Mesenchymal stem cell (in vitro differentiated cells and primary cell): ENCODE data around the gene LMF1.
A peak's percentile ranks its signal among the peaks of the same experiment; 100 is the strongest.

Source experiments
- DNase-seq: peaks from one replicate; pipeline ENCODE4 v3.0.0-alpha.2; 2013
- H2AFZ ChIP-seq: one replicate; pipeline ENCODE4 v1.6.1; 2013; ENCODE audit warnings: low read depth, mild to moderate bottlenecking, control low read depth, inconsistent platforms, low read length, moderate library complexity
- H2AK5ac ChIP-seq: 2 replicates; pipeline ENCODE4 v1.6.1; 2013; ENCODE audit warnings: low read length, moderate library complexity, mild to moderate bottlenecking, inconsistent platforms; ENCODE audit not compliant: severe bottlenecking
- H2BK120ac ChIP-seq: one replicate; pipeline ENCODE4 v1.6.1; 2013; ENCODE audit warnings: low read depth, mild to moderate bottlenecking, inconsistent platforms, low read length, moderate library complexity
- H2BK12ac ChIP-seq, 2 experiments: one replicate each; pipeline ENCODE4 v1.6.1; 2013; ENCODE audit warnings: inconsistent platforms in 2 of 2, low read length in 2 of 2, mild to moderate bottlenecking in 2 of 2, moderate library complexity in 2 of 2, control low read depth in 1 of 2
- H2BK15ac ChIP-seq: one replicate; pipeline ENCODE4 v1.6.1; 2013; ENCODE audit warnings: mild to moderate bottlenecking, low read depth, inconsistent platforms; ENCODE audit not compliant: poor library complexity, severe bottlenecking
- H2BK5ac ChIP-seq: 2 replicates; pipeline ENCODE4 v1.6.1; 2013; ENCODE audit warnings: low read depth, mild to moderate bottlenecking, low read length, control low read depth, inconsistent platforms; ENCODE audit not compliant: poor library complexity, severe bottlenecking
- H3K14ac ChIP-seq, 2 experiments: one replicate each; pipeline ENCODE4 v1.6.1; 2013; ENCODE audit warnings: inconsistent platforms in 2 of 2, low read length in 2 of 2, control low read depth in 1 of 2, mild to moderate bottlenecking in 1 of 2, moderate library complexity in 1 of 2
- H3K18ac ChIP-seq, 2 experiments: one replicate each; pipeline ENCODE4 v1.6.1; 2013; ENCODE audit warnings: inconsistent platforms in 2 of 2, low read length in 2 of 2, control low read depth in 1 of 2, low read depth in 1 of 2, mild to moderate bottlenecking in 1 of 2
- H3K23ac ChIP-seq, 2 experiments: one replicate each; pipeline ENCODE4 v1.6.1; 2013; ENCODE audit warnings: inconsistent platforms in 2 of 2, low read length in 2 of 2, mild to moderate bottlenecking in 2 of 2, moderate library complexity in 2 of 2, control low read depth in 1 of 2
- H3K27ac ChIP-seq: 2 replicates; pipeline ENCODE4 v1.5.1; 2013; ENCODE audit warnings: mild to moderate bottlenecking, moderate library complexity, low read length, control low read depth, inconsistent platforms; ENCODE audit not compliant: poor library complexity, severe bottlenecking
- H3K27me3 ChIP-seq, 2 experiments: 2 replicates each; pipeline versions ENCODE4 v1.6.1 to v1.7.0; 2013; ENCODE audit warnings: low read length in 2 of 2, mild to moderate bottlenecking in 2 of 2, moderate library complexity in 2 of 2, control low read depth in 1 of 2, inconsistent platforms in 1 of 2; ENCODE audit not compliant: control insufficient read depth in 1 of 2, insufficient read depth in 1 of 2
- H3K36me3 ChIP-seq, 2 experiments: 2 replicates each; pipeline versions ENCODE4 v1.6.1 to v1.7.0; 2013; ENCODE audit warnings: low read length in 2 of 2, control low read depth in 1 of 2, inconsistent platforms in 1 of 2, low read depth in 1 of 2, mild to moderate bottlenecking in 1 of 2; ENCODE audit not compliant: insufficient read depth in 2 of 2, control insufficient read depth in 1 of 2
- H3K4ac ChIP-seq, 2 experiments: one replicate each; pipeline ENCODE4 v1.6.1; 2013; ENCODE audit warnings: inconsistent platforms in 2 of 2, low read length in 2 of 2, mild to moderate bottlenecking in 2 of 2, moderate library complexity in 2 of 2, control low read depth in 1 of 2, low read depth in 1 of 2
- H3K4me1 ChIP-seq: 2 replicates; pipeline ENCODE4 v1.6.1; 2013; ENCODE audit warnings: low read depth, low read length, control low read depth; ENCODE audit not compliant: control insufficient read depth, insufficient read depth
- H3K4me2 ChIP-seq: 2 replicates; pipeline ENCODE4 v1.6.1; 2013; ENCODE audit warnings: low read length, mild to moderate bottlenecking, inconsistent platforms; ENCODE audit not compliant: poor library complexity, severe bottlenecking
- H3K4me3 ChIP-seq, 2 experiments: 2 replicates each; pipeline versions ENCODE4 v1.5.1 to v1.7.0; 2013; ENCODE audit warnings: low read length in 2 of 2, mild to moderate bottlenecking in 2 of 2, control low read depth in 1 of 2, low read depth in 1 of 2; ENCODE audit not compliant: insufficient read depth in 1 of 2
- H3K79me1 ChIP-seq: replicated peaks from 2 replicates; pipeline ENCODE4 v1.6.1; 2013; ENCODE audit warnings: mild to moderate bottlenecking, control low read depth, low read length, inconsistent platforms; ENCODE audit not compliant: poor library complexity, severe bottlenecking
- H3K9ac ChIP-seq: 2 replicates; pipeline ENCODE4 v1.7.0; 2013; ENCODE audit warnings: mild to moderate bottlenecking, low read length, moderate library complexity
- H3K9me3 ChIP-seq: 2 replicates; pipeline ENCODE4 v1.7.0; 2013; ENCODE audit warnings: mild to moderate bottlenecking, low read length; ENCODE audit not compliant: control insufficient read depth
- H4K8ac ChIP-seq: one replicate; pipeline ENCODE4 v1.6.1; 2013; ENCODE audit warnings: inconsistent platforms, mild to moderate bottlenecking, low read length, moderate library complexity
- H4K91ac ChIP-seq: one replicate; pipeline ENCODE4 v1.6.1; 2013; ENCODE audit warnings: mild to moderate bottlenecking, low read length, inconsistent platforms
- WGBS: methylation state at CpG from one replicate; pipeline ENCODE4 v1.1.7; 2013; ENCODE audit warnings: mixed read lengths; 5-methylcytosine and 5-hydroxymethylcytosine counted together

The LMF1 gene

DNA sequence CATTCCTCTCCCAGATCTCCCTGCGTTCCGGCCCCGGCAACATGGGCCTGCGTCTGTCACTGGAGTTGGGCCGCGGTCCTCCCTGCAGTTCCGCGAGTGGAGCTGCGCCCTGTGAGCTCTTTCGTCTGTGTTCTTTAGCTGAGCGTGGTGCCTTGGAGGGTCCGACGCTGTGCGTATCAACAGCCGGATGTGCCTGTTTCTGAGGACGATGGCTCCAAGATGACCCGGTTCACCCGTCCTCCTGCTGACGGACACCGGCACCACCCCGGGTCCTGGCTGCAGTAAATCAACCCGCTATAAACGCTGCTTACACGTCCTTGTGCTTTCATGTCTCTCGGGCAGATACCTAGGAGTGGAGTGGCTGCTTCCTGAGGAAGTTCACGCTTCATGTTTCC, 125.4 kb downstream of the LMF1 start:
- Histone ChIP-seq H2BK12ac (no peak overlapping the region), H4K8ac (no peak overlapping the region), H2BK5ac (no peak overlapping the region), H2AK5ac (no peak overlapping the region), H4K91ac (no peak overlapping the region), H3K4ac (no peak overlapping the region), H3K36me3 (no peaks in the 10 kb centered on the region), H2BK120ac (no peak overlapping the region), H3K9ac (no peak overlapping the region), H3K23ac (no peak overlapping the region), H3K9me3 (peaks cover 7% of the 10 kb centered on the region), H3K79me1 (no peaks in the 10 kb centered on the region), H2AFZ (no peak overlapping the region), H3K18ac (no peak overlapping the region), H3K14ac (no peak overlapping the region), H3K4me3 (no peak overlapping the region), H2BK15ac (no peak overlapping the region), H3K27ac (no peak overlapping the region), H3K4me1 (no peaks in the 10 kb centered on the region), H3K4me2 (no peak overlapping the region), H3K27me3 (peaks cover 0 to 30% of the 10 kb centered on the region in 2 experiments)
- WGBS: 79% methylated on average over 26 of the region's 26 CpGs
- DNase-seq: no peak

DNA sequence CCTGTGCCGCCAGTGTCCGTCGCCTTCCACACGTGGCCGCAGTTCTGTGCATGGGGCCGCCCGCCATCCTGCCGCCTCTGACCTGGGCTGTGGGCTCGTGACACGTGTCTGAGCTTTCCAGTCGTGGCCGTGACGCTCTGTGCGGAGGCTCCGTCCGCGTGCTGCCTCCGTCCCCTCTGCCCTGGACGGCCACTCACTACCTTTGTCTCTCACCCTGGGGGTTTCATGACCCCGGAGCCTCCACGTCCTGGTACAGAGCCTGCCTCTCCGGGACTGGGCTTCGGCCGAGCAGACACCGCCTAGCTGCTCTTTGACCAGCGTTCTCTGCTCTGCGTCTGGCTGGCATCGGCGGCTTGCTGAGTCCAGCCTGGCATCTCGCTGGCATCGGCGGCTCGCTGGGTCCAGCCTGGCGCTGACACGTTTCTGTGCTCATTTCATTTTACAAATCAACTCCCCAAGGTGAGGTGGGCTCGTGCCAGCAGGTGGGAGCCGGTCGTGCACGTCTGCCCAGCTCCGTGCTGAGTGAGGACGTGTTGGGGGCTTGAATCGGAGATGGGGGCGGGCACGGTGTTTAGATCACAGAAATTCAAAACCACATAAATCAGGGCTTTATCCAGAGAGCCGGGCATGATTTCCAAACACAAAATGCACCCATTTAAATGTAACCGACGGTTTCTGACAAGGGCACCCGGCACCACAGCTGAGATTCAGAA, 126.0 kb downstream of the LMF1 start:
- Histone ChIP-seq H3K14ac (no peak overlapping the region), H2AK5ac (no peak overlapping the region), H3K27ac (no peak overlapping the region), H3K27me3 (peaks cover 0 to 30% of the 10 kb centered on the region in 2 experiments), H3K79me1 (no peaks in the 10 kb centered on the region), H2BK5ac (no peak overlapping the region), H3K4me1 (no peaks in the 10 kb centered on the region), H2AFZ (no peak overlapping the region), H3K23ac (no peak overlapping the region), H3K9ac (no peak overlapping the region), H3K9me3 (peaks cover 2% of the 10 kb centered on the region), H3K36me3 (no peaks in the 10 kb centered on the region), H2BK15ac (no peak overlapping the region), H3K4ac (no peak overlapping the region), H4K8ac (no peak overlapping the region), H4K91ac (no peak overlapping the region), H3K18ac (no peak overlapping the region), H2BK120ac (no peak overlapping the region), H2BK12ac (no peak overlapping the region), H3K4me3 (no peak overlapping the region), H3K4me2 (no peak overlapping the region)
- no peak for DNase-seq
- 94% methylated on average over 48 of the region's 48 CpGs for WGBS

GRCh38 chr16:843771-844170, 127.0 kb downstream of the LMF1 start:
- Histone ChIP-seq H3K23ac (no peak overlapping the region), H2BK12ac (no peak overlapping the region), H3K4me3 (no peak overlapping the region), H3K4me2 (no peak overlapping the region), H3K27ac (no peak overlapping the region), H4K91ac (no peak overlapping the region), H2BK15ac (no peak overlapping the region), H2BK120ac (no peak overlapping the region), H3K9ac (no peak overlapping the region), H4K8ac (no peak overlapping the region), H3K4ac (no peak overlapping the region), H3K79me1 (no peaks in the 10 kb centered on the region), H3K27me3 (peaks cover 0 to 30% of the 10 kb centered on the region in 2 experiments), H3K36me3 (no peaks in the 10 kb centered on the region), H3K14ac (no peak overlapping the region), H2BK5ac (no peak overlapping the region), H3K9me3 (no peaks in the 10 kb centered on the region), H3K4me1 (peaks cover 1% of the 10 kb centered on the region), H3K18ac (no peak overlapping the region), H2AK5ac (no peak overlapping the region), H2AFZ (no peak overlapping the region)
- 94% methylated on average over 20 of the region's 20 CpGs for WGBS
- DNase-seq: no peak

- WGBS: 82% methylated on average over 33 of the region's 33 CpGs
- no peak overlapping the region for H4K91ac ChIP-seq
- no peak for DNase-seq
- H3K27ac ChIP-seq: no peak overlapping the region
- H2BK12ac ChIP-seq: no peak overlapping the region
- H3K4me2 ChIP-seq: no peak overlapping the region
- no peak overlapping the region for H3K4ac ChIP-seq
- no peak overlapping the region for H2AK5ac ChIP-seq
- H3K23ac ChIP-seq: no peak overlapping the region
- H3K36me3 ChIP-seq: no peaks in the 10 kb centered on the region
- no peak overlapping the region for H2AFZ ChIP-seq
- no peak overlapping the region for H3K14ac ChIP-seq
- no peak overlapping the region for H3K18ac ChIP-seq
- no peak overlapping the region for H2BK5ac ChIP-seq
- H2BK15ac ChIP-seq: no peak overlapping the region
- peaks cover 0 to 30% of the 10 kb centered on the region in 2 experiments for H3K27me3 ChIP-seq
- H4K8ac ChIP-seq: no peak overlapping the region
- no peaks in the 10 kb centered on the region for H3K79me1 ChIP-seq
- no peak overlapping the region for H3K4me3 ChIP-seq
- peaks cover 2% of the 10 kb centered on the region for H3K9me3 ChIP-seq
- H3K9ac ChIP-seq: peak overlapping the region; percentile 38
- H3K4me1 ChIP-seq: peaks cover 1% of the 10 kb centered on the region
- H2BK120ac ChIP-seq: no peak overlapping the region
Observed at GRCh38 chr16:842711-843560, 127.8 kb downstream of the LMF1 start.
